ENCODE data around the gene FAM236C.
"Not testable (repeated sequence)": the region's sequence is repeated elsewhere in the genome, so short reads cannot be mapped to it uniquely, and the experiment has no call there.

FAM236C gene

GRCh38 chrX:72912315-72912714 is at the start of gene FAM236C:
Gene FAM236C (plus strand): TSS chrX:72912615. CDS start chrX:72912715, 100 bp downstream.
- H3K4me1 ChIP-seq (ENCODE audit: control insufficient read depth in 1 of 2, insufficient read depth in 2 of 2, low read length in 2 of 2); H3K27ac ChIP-seq (ENCODE audit: low read length); H3K9me3 ChIP-seq (ENCODE audit: control insufficient read depth in 1 of 2, low read length in 2 of 2); H3K36me3 ChIP-seq (ENCODE audit: control insufficient read depth in 1 of 2, insufficient read depth in 2 of 2, low read length in 2 of 2); H3K27me3 ChIP-seq (ENCODE audit: low read depth, low read length); H3K4me3 ChIP-seq (ENCODE audit: low read depth in 1 of 2, low read length in 2 of 2): not testable (repeated sequence)

DNA sequence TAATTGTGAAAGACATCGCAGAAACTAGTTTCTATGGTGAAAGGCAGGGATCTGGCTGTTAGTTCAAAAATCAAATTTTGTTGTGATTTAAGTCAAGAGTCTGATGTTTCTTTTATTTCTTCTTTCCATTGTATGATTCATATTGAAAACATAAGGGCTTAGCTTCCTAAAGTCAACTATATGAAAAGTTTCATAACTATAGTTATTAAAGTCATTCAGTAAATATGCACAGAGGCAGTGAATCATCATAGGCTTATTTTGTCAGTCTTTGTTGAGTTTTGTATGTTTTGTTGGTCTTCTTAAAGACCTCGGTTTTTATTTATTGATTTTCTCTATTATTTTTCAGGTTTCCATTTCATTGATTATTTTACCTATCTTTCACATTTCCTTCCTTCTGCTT is 29.5 kb upstream of the FAM236C start:
- not testable (repeated sequence) for H3K4me3 ChIP-seq (ENCODE audit: low read depth in 1 of 2, low read length in 2 of 2); H3K9me3 ChIP-seq (ENCODE audit: control insufficient read depth in 1 of 2, low read length in 2 of 2); H3K27ac ChIP-seq (ENCODE audit: low read length); H3K4me1 ChIP-seq (ENCODE audit: control insufficient read depth in 1 of 2, insufficient read depth in 2 of 2, low read length in 2 of 2); H3K36me3 ChIP-seq (ENCODE audit: control insufficient read depth in 1 of 2, insufficient read depth in 2 of 2, low read length in 2 of 2); H3K27me3 ChIP-seq (ENCODE audit: low read depth, low read length)

DNA sequence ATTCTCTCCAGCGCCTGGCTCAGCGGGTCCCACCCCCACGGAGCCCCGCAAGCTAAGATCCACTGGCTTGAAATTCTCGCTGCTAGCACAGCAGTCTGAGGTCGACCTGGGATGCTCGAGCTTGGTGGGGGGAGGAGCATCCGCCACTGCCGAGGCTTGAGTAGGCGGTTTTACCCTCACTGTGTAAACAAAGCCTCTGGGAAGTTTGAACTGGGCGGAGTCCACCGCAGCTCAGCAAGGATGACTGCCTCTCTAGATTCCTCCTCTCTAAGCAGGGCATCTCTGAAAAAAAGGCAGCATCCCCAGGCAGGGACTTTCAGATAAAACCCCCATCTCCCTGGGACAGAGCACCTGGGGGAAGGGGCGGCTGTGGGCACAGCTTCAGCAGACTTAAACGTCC is 22.7 kb upstream of the FAM236C start:
- not testable (repeated sequence) for H3K4me3 ChIP-seq (ENCODE audit: low read depth in 1 of 2, low read length in 2 of 2)

GRCh38 chrX:72916096-72916495 is 3.7 kb downstream of the FAM236C start:
- not testable (repeated sequence) for H3K9me3 ChIP-seq (ENCODE audit: control insufficient read depth in 1 of 2, low read length in 2 of 2); H3K27me3 ChIP-seq (ENCODE audit: low read depth, low read length); H3K27ac ChIP-seq (ENCODE audit: low read length); H3K4me1 ChIP-seq (ENCODE audit: control insufficient read depth in 1 of 2, insufficient read depth in 2 of 2, low read length in 2 of 2); H3K4me3 ChIP-seq (ENCODE audit: low read depth in 1 of 2, low read length in 2 of 2); H3K36me3 ChIP-seq (ENCODE audit: control insufficient read depth in 1 of 2, insufficient read depth in 2 of 2, low read length in 2 of 2)

More for the DNA sequence above, 22.7 kb upstream of the FAM236C start:
- not testable (repeated sequence) for H3K27ac ChIP-seq (ENCODE audit: low read length); H3K27me3 ChIP-seq (ENCODE audit: low read depth, low read length); H3K4me1 ChIP-seq (ENCODE audit: control insufficient read depth in 1 of 2, insufficient read depth in 2 of 2, low read length in 2 of 2); H3K36me3 ChIP-seq (ENCODE audit: control insufficient read depth in 1 of 2, insufficient read depth in 2 of 2, low read length in 2 of 2); H3K9me3 ChIP-seq (ENCODE audit: control insufficient read depth in 1 of 2, low read length in 2 of 2)

DNA sequence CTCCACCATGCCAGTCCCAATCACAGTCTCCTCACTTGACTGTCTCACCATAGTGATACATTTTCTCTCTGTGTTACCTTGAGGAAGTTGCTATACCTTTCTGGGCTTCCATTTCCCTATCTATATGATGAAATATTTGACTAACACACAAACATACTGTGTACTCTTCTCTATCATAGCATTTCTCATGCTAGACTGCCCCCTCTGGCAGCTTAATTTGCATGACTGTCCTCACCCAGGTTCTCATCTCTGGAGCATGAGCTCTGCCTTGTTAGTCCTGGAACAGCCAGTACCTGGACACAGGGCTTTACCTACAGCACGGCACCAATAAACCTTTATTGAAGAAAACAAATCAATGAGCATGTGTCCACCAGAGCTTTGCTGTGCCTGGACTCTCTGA is 19.9 kb downstream of the FAM236C start:
- H3K27ac ChIP-seq (ENCODE audit: low read length); H3K36me3 ChIP-seq (ENCODE audit: control insufficient read depth in 1 of 2, insufficient read depth in 2 of 2, low read length in 2 of 2); H3K27me3 ChIP-seq (ENCODE audit: low read depth, low read length); H3K4me1 ChIP-seq (ENCODE audit: control insufficient read depth in 1 of 2, insufficient read depth in 2 of 2, low read length in 2 of 2); H3K9me3 ChIP-seq (ENCODE audit: control insufficient read depth in 1 of 2, low read length in 2 of 2); H3K4me3 ChIP-seq (ENCODE audit: low read depth in 1 of 2, low read length in 2 of 2): not testable (repeated sequence)

DNA sequence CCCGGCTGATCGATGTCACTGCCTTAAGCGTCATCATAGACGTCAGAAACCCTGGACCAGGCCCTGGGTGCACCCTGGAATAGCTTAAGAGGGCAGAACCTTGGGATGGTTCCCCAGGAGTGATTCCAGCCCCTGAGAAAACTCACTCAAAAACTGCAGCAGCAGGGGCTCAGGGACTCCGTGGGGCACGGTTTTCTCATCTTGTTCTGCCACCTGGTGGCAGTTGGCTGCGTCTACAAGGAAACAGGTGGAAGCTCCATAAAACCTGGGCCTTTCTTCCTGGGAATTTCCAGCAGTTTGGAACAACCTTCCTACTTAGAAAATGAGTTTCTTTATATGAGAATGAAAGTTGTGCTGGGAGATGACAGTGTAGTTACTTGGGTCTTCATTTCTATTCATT is 24.0 kb downstream of the FAM236C start:
- not testable (repeated sequence) for H3K9me3 ChIP-seq (ENCODE audit: control insufficient read depth in 1 of 2, low read length in 2 of 2); H3K27ac ChIP-seq (ENCODE audit: low read length); H3K27me3 ChIP-seq (ENCODE audit: low read depth, low read length); H3K4me1 ChIP-seq (ENCODE audit: control insufficient read depth in 1 of 2, insufficient read depth in 2 of 2, low read length in 2 of 2); H3K36me3 ChIP-seq (ENCODE audit: control insufficient read depth in 1 of 2, insufficient read depth in 2 of 2, low read length in 2 of 2); H3K4me3 ChIP-seq (ENCODE audit: low read depth in 1 of 2, low read length in 2 of 2)

GRCh38 chrX:72936882-72937455 is 24.6 kb downstream of the FAM236C start:
- not testable (repeated sequence) for H3K4me3 ChIP-seq (ENCODE audit: low read depth in 1 of 2, low read length in 2 of 2); H3K9me3 ChIP-seq (ENCODE audit: control insufficient read depth in 1 of 2, low read length in 2 of 2); H3K27me3 ChIP-seq (ENCODE audit: low read depth, low read length); H3K4me1 ChIP-seq (ENCODE audit: control insufficient read depth in 1 of 2, insufficient read depth in 2 of 2, low read length in 2 of 2); H3K36me3 ChIP-seq (ENCODE audit: control insufficient read depth in 1 of 2, insufficient read depth in 2 of 2, low read length in 2 of 2); H3K27ac ChIP-seq (ENCODE audit: low read length)

- H3K4me1 ChIP-seq (ENCODE audit: control insufficient read depth in 1 of 2, insufficient read depth in 2 of 2, low read length in 2 of 2); H3K27ac ChIP-seq (ENCODE audit: low read length); H3K4me3 ChIP-seq (ENCODE audit: low read depth in 1 of 2, low read length in 2 of 2); H3K9me3 ChIP-seq (ENCODE audit: control insufficient read depth in 1 of 2, low read length in 2 of 2); H3K36me3 ChIP-seq (ENCODE audit: control insufficient read depth in 1 of 2, insufficient read depth in 2 of 2, low read length in 2 of 2); H3K27me3 ChIP-seq (ENCODE audit: low read depth, low read length): not testable (repeated sequence)
Observed at GRCh38 chrX:72937906-72938305, 25.5 kb downstream of the FAM236C start, which contains the start of gene FAM236A. Gene FAM236A (plus strand): TSS chrX:72938206. CDS start chrX:72938263, 57 bp downstream.

GRCh38 chrX:72942272-72942671 is 29.9 kb downstream of the FAM236C start:
- H3K36me3 ChIP-seq (ENCODE audit: control insufficient read depth in 1 of 2, insufficient read depth in 2 of 2, low read length in 2 of 2); H3K27ac ChIP-seq (ENCODE audit: low read length): not testable (repeated sequence)

GRCh38 chrX:72943035-72943818 is 30.8 kb downstream of the FAM236C start:
- not testable (repeated sequence) for H3K9me3 ChIP-seq (ENCODE audit: control insufficient read depth in 1 of 2, low read length in 2 of 2)

More at GRCh38 chrX:72942272-72942671, 29.9 kb downstream of the FAM236C start:
- H3K27me3 ChIP-seq (ENCODE audit: low read depth, low read length); H3K4me1 ChIP-seq (ENCODE audit: control insufficient read depth in 1 of 2, insufficient read depth in 2 of 2, low read length in 2 of 2); H3K9me3 ChIP-seq (ENCODE audit: control insufficient read depth in 1 of 2, low read length in 2 of 2); H3K4me3 ChIP-seq (ENCODE audit: low read depth in 1 of 2, low read length in 2 of 2): not testable (repeated sequence)

DNA sequence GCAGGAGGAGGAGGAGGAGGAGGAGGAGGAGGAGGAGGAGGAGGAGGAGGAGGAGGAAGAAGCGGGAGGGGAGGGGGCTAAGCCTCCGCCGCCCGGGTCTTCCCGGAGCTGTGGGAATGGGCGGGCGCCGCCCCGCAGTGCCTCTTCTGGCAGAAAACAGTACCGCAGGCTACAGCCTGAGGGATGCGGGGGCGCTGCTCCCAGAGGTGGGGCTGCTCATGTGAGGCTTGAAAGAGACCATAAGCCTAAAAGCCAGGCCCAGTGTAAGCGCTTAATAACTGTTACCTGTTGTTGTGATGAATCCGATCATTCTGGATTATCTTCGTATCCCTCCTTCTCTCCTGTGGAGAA is 31.4 kb downstream of the FAM236C start, which contains the start of gene DMRTC1:
DMRTC1 (minus strand) TSS at position 19 of the 351 bp plus-strand sequence. CDS start 68,143 bp downstream, outside the sequence.
- H3K27ac ChIP-seq (ENCODE audit: low read length); H3K4me1 ChIP-seq (ENCODE audit: control insufficient read depth in 1 of 2, insufficient read depth in 2 of 2, low read length in 2 of 2); H3K27me3 ChIP-seq (ENCODE audit: low read depth, low read length); H3K9me3 ChIP-seq (ENCODE audit: control insufficient read depth in 1 of 2, low read length in 2 of 2); H3K4me3 ChIP-seq (ENCODE audit: low read depth in 1 of 2, low read length in 2 of 2); H3K36me3 ChIP-seq (ENCODE audit: control insufficient read depth in 1 of 2, insufficient read depth in 2 of 2, low read length in 2 of 2): not testable (repeated sequence)

More at GRCh38 chrX:72943035-72943818, 30.8 kb downstream of the FAM236C start:
- not testable (repeated sequence) for H3K4me3 ChIP-seq (ENCODE audit: low read depth in 1 of 2, low read length in 2 of 2); H3K4me1 ChIP-seq (ENCODE audit: control insufficient read depth in 1 of 2, insufficient read depth in 2 of 2, low read length in 2 of 2); H3K36me3 ChIP-seq (ENCODE audit: control insufficient read depth in 1 of 2, insufficient read depth in 2 of 2, low read length in 2 of 2); H3K27ac ChIP-seq (ENCODE audit: low read length); H3K27me3 ChIP-seq (ENCODE audit: low read depth, low read length)

GRCh38 chrX:72959971-72960370 is 47.6 kb downstream of the FAM236C start:
- H3K9me3 ChIP-seq (ENCODE audit: control insufficient read depth in 1 of 2, low read length in 2 of 2); H3K4me3 ChIP-seq (ENCODE audit: low read depth in 1 of 2, low read length in 2 of 2); H3K27me3 ChIP-seq (ENCODE audit: low read depth, low read length); H3K36me3 ChIP-seq (ENCODE audit: control insufficient read depth in 1 of 2, insufficient read depth in 2 of 2, low read length in 2 of 2); H3K4me1 ChIP-seq (ENCODE audit: control insufficient read depth in 1 of 2, insufficient read depth in 2 of 2, low read length in 2 of 2); H3K27ac ChIP-seq (ENCODE audit: low read length): not testable (repeated sequence)

Measured in muscle layer of duodenum (tissue), 2 donors.